ENCODE data around the gene GTPBP8.
"Not testable (repeated sequence)": the region's sequence is repeated elsewhere in the genome, so short reads cannot be mapped to it uniquely, and the experiment has no call there.

GTPBP8 gene

GRCh38 chr3:113002037-113002436 lies 11.3 kb downstream of the GTPBP8 start:
- DNase-seq, result no peak

- no peak for DNase-seq
Observed at GRCh38 chr3:113002679-113003078, 11.9 kb downstream of the GTPBP8 start.

- no peak for DNase-seq
Observed at GRCh38 chr3:113005611-113006010, 14.8 kb downstream of the GTPBP8 start.

- DNase-seq, result no peak
Observed at GRCh38 chr3:113006359-113007056, 15.7 kb downstream of the GTPBP8 start.

- DNase-seq, result no peak
Observed at GRCh38 chr3:113008117-113008516, 17.3 kb downstream of the GTPBP8 start.

GRCh38 chr3:113013593-113013992 lies 22.8 kb downstream of the GTPBP8 start:
- no peak for DNase-seq

- DNase-seq, result no peak
Observed at GRCh38 chr3:113018536-113019181, 27.9 kb downstream of the GTPBP8 start.

GRCh38 chr3:113019182-113020137 lies 28.7 kb downstream of the GTPBP8 start:
- DNase-seq, result peak; percentile 90 to 91

- DNase-seq, result no peak
Observed at GRCh38 chr3:113021471-113021870, 30.7 kb downstream of the GTPBP8 start.

- no peak for DNase-seq
Observed at GRCh38 chr3:113034011-113034410, 43.2 kb downstream of the GTPBP8 start.

GRCh38 chr3:113035387-113035982 lies 44.7 kb downstream of the GTPBP8 start:
- peak; percentile 67 to 68 for DNase-seq

GRCh38 chr3:113038328-113038727 lies 47.5 kb downstream of the GTPBP8 start:
- no peak for DNase-seq

- no peak for DNase-seq
Observed at GRCh38 chr3:113039546-113039945, 48.8 kb downstream of the GTPBP8 start.

- DNase-seq, result no peak
Observed at GRCh38 chr3:113040231-113040630, 49.4 kb downstream of the GTPBP8 start.

- DNase-seq, result no peak
Observed at GRCh38 chr3:113043686-113044085, 52.9 kb downstream of the GTPBP8 start.

GRCh38 chr3:113046186-113046965 lies 55.6 kb downstream of the GTPBP8 start:
- DNase-seq, result not testable (repeated sequence)

GRCh38 chr3:113051302-113051711 lies 60.5 kb downstream of the GTPBP8 start:
- DNase-seq, result peak; percentile 62 to 88

Measured in AML-193 (cell line).